ENCODE data around the gene PTPRN2. TPM values are rescaled to one million over a fixed set of nuclear protein-coding genes. Genes with fewer than 3 reads are reported as not detected.

The PTPRN2 gene
- total and polyA plus RNA-seq, 2 donors (not counting 3 experiments of a cell fraction or from before 2014, with no cell fraction given): 0.62 to 0.88 TPM

GRCh38 chr7:158584407-158584806 lies 3.2 kb downstream of the PTPRN2 start:
- Histone ChIP-seq H3K4me2 (ENCODE audit: insufficient read depth, low read length) (no peak overlapping the region), H2AFZ (ENCODE audit: low read depth, low read length) (no peak overlapping the region), H3K9me3 (replicated peaks; ENCODE audit: control insufficient read depth, insufficient read depth, low read length) (no peaks in the 10 kb centered on the region), H3K27me3 (ENCODE audit: control insufficient read depth in 2 of 2, insufficient read depth in 2 of 2, low read length in 2 of 2) (peaks cover 10 to 22% of the 10 kb centered on the region in 2 experiments), H4K20me1 (replicated peaks; ENCODE audit: control insufficient read depth, extremely low read depth, insufficient read depth, low read length) (no peaks in the 10 kb centered on the region), H3K9me1 (replicated peaks; ENCODE audit: control insufficient read depth, extremely low read depth, insufficient read depth, low read length) (no peaks in the 10 kb centered on the region), H3K36me3 (ENCODE audit: control insufficient read depth in 2 of 2, extremely low read depth in 1 of 2, insufficient read depth in 2 of 2, low read length in 2 of 2) (no peaks in the 10 kb centered on the region), H3K4me1 (ENCODE audit: control insufficient read depth, extremely low read depth, insufficient read depth, low read length) (no peaks in the 10 kb centered on the region), H3K27ac (ENCODE audit: insufficient read depth, low read depth, low read length) (no peak overlapping the region), H3K4me3 (replicated peaks in 1 of 3; ENCODE audit: insufficient read depth in 1 of 3, low read depth in 1 of 3, low read length in 3 of 3) (no peak overlapping the region), H3K79me2 (ENCODE audit: control insufficient read depth, insufficient read depth, low read length) (no peaks in the 10 kb centered on the region), H3K9ac (replicated peaks; ENCODE audit: extremely low read depth, insufficient read depth, low read length) (no peak overlapping the region)
- CTCF ChIA-PET: no interaction called here
- no peak for TF ChIP-seq GATA2 (IDR thresholded peaks at IDR 0.05; ENCODE audit: insufficient read depth, insufficient read length, low read depth, low read length)
- TF ChIP-seq MYC (IDR thresholded peaks at IDR 0.05; ENCODE audit: low read depth, low read length): no peak
- no peak for TF ChIP-seq FOS (IDR thresholded peaks at IDR 0.05; ENCODE audit: borderline replicate concordance, insufficient read depth, low read length)
- TF ChIP-seq MAX (IDR thresholded peaks at IDR 0.05; ENCODE audit: insufficient read depth, insufficient read length): no peak
- TF ChIP-seq CTCF (IDR thresholded peaks at IDR 0.05; ENCODE audit: extremely low read depth in 1 of 2, insufficient read depth in 1 of 2, low read depth in 1 of 2, low read length in 2 of 2): no peak
- TF ChIP-seq POLR2AphosphoS5 (IDR thresholded peaks at IDR 0.05; ENCODE audit: insufficient read depth, low read depth, low read length): no peak
- no peak for TF ChIP-seq POLR2A (IDR thresholded peaks at IDR 0.05; ENCODE audit: low read depth, low read length)
- no peak for TF ChIP-seq EZH2 (IDR thresholded peaks at IDR 0.05; ENCODE audit: borderline replicate concordance, low read depth, low read length, severe bottlenecking)
- TF ChIP-seq JUN (IDR thresholded peaks at IDR 0.05; ENCODE audit: borderline replicate concordance, insufficient read depth, insufficient read length, low read depth): no peak
- DNase-seq (ENCODE audit: low read depth, low spot score): no peak
- BruUV-seq (replicated peaks): no TSS peak
- POLR2A ChIA-PET: no interaction called here
- dilution Hi-C loops (cut with MboI; ENCODE audit: extremely low pct_ligation_motif_present, low sequenced_read_pairs) (no loop called here), intact Hi-C loops (cut with micrococcal nuclease) (no loop called here)
- FAIRE-seq: no peak

All from endothelial cell of umbilical vein (primary cell).